DOHH2 (cell line): ENCODE measurements around the gene CHIT1.
"Not testable (repeated sequence)": the region's sequence is repeated elsewhere in the genome, so short reads cannot be mapped to it uniquely, and the experiment has no call there.

Experiments used
- H3F3A ChIP-seq: fragments of 200-600 bp; sonication (generic), shearing (Covaris generic); 2 replicates; pipeline ENCODE4 v1.6.0; 2016; ENCODE audit warnings: antibody characterized with exemption, mild to moderate bottlenecking; ENCODE audit not compliant: control insufficient read depth, insufficient read depth
- H3K27ac ChIP-seq: fragments of 200-600 bp; sonication (generic); 2 replicates; pipeline ENCODE4 v1.5.1; 2014; ENCODE audit warnings: low read depth, mild to moderate bottlenecking, low read length, moderate library complexity
- H3K27me3 ChIP-seq: fragments of 200-600 bp; sonication (generic); 2 replicates; pipeline ENCODE4 v1.6.1; 2014; ENCODE audit warnings: mild to moderate bottlenecking, low read length, mixed read lengths; ENCODE audit not compliant: control insufficient read depth
- H3K36me3 ChIP-seq: fragments of 200-600 bp; sonication (generic); 2 replicates; pipeline ENCODE4 v1.6.1; 2014; ENCODE audit warnings: mild to moderate bottlenecking, low read length, moderate library complexity, mixed read lengths; ENCODE audit not compliant: control insufficient read depth
- H3K4me1 ChIP-seq: fragments of 200-600 bp; sonication (generic); 2 replicates; pipeline ENCODE4 v1.6.1; 2014; ENCODE audit warnings: mild to moderate bottlenecking, low read length, mixed read lengths; ENCODE audit not compliant: control insufficient read depth
- H3K4me2 ChIP-seq: fragments of 200-600 bp; sonication (generic); 2 replicates; pipeline ENCODE4 v1.6.0; 2014; ENCODE audit warnings: mild to moderate bottlenecking, low read length, moderate library complexity
- H3K4me3 ChIP-seq: fragments of 200-600 bp; sonication (generic); 2 replicates; pipeline ENCODE4 v1.5.1; 2014; ENCODE audit warnings: mild to moderate bottlenecking, low read length, mixed read lengths
- H3K79me2 ChIP-seq: fragments of 200-600 bp; sonication (generic); 2 replicates; pipeline ENCODE4 v1.6.1; 2014; ENCODE audit warnings: mild to moderate bottlenecking, low read length, mixed read lengths; ENCODE audit not compliant: control insufficient read depth
- H3K9me2 ChIP-seq: fragments of 200-600 bp; sonication (generic); replicated peaks from 2 replicates; pipeline ENCODE4 v1.6.1; 2014; ENCODE audit warnings: mild to moderate bottlenecking, low read length, mixed read lengths; ENCODE audit not compliant: control insufficient read depth
- H3K9me3 ChIP-seq: fragments of 200-600 bp; sonication (generic); 2 replicates; pipeline ENCODE4 v1.6.1; 2014; ENCODE audit warnings: antibody characterized with exemption, low read length, mixed read lengths; ENCODE audit not compliant: control insufficient read depth, insufficient read depth
- H4K20me1 ChIP-seq: fragments of 200-600 bp; sonication (generic); 2 replicates; pipeline ENCODE4 v1.6.0; 2014; ENCODE audit warnings: low read depth, mild to moderate bottlenecking, antibody characterized with exemption, low read length, moderate library complexity; ENCODE audit not compliant: control insufficient read depth, insufficient read depth
- CTCF ChIP-seq: fragments of 200-600 bp; sonication (generic); IDR thresholded peaks from one replicate; pipeline ENCODE4 v1.5.1; 2014; ENCODE audit warnings: antibody characterized with exemption, mild to moderate bottlenecking, low read depth, low read length; ENCODE audit not compliant: poor library complexity, severe bottlenecking
- EZH2phosphoT487 ChIP-seq: fragments of 200-600 bp; sonication (generic); IDR thresholded peaks from 2 replicates; pipeline ENCODE4 v1.6.1; 2017; ENCODE audit warnings: borderline replicate concordance, mild to moderate bottlenecking, antibody characterized with exemption, low read length, moderate library complexity, mixed read lengths

CHIT1 gene

DNA sequence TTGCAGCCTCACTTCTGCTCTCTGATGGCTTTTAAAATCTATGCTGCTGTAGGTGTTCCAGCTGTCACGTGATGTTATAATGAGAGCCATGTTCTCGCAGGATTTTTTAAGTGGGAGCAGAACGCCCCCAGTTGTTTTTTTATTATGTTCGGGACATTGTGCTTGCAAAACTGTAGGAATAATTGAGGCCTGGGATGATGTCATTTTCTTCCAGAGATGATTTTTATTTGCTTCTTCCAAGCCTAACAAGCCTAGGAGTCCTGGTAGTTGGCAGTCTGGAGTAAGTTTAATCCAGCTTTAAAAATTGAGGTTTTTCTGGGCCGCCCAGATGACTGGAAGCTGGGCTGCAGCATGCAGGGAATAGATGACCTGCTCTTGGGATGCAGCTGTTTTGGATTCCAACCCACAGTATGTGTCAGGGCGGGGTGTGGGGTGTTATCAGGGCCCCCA is 34.6 kb upstream of the CHIT1 start:
- H3K4me1 ChIP-seq = peaks cover 47% of the 10 kb centered on the region
- H3K36me3 ChIP-seq = no peaks in the 10 kb centered on the region
- TF ChIP-seq EZH2phosphoT487 (no peak), CTCF (no peak)
- no peaks in the 10 kb centered on the region for H4K20me1 ChIP-seq
- no peak overlapping the region for H3K4me3 ChIP-seq
- no peaks in the 10 kb centered on the region for H3K79me2 ChIP-seq
- H3F3A ChIP-seq = no peaks in the 10 kb centered on the region
- H3K9me2 ChIP-seq = no peaks in the 10 kb centered on the region
- H3K4me2 ChIP-seq = peak overlapping the region; percentile 42
- H3K9me3 ChIP-seq = no peaks in the 10 kb centered on the region
- H3K27me3 ChIP-seq = no peaks in the 10 kb centered on the region
- H3K27ac ChIP-seq = no peak overlapping the region

DNA sequence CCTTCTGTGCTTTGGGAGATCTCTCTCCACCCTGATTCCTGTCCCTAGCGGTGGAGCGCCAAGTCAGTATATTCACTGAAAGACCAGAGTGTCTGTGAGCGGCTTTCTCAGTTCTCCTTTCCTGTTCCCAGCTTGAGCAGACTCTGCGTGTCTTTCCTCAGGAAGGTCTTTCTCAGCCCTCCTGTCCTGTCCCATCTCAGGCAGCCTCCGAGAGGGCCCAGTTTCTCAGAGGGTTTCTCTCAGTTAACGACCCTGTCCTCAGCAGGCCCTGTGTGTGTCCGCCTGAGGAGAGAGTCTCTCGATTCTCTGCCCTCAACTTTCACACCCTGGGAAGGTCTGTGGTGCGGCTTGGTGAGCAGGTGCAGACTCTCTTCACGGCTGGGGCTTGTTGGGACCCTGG is 34.0 kb upstream of the CHIT1 start:
- Histone ChIP-seq H3K4me3 (0 out of 2 replicates have a peak overlapping the region, but pooled peaks have one; percentile 7), H3K27ac (no peak overlapping the region), H3K9me2 (no peaks in the 10 kb centered on the region), H3K9me3 (no peaks in the 10 kb centered on the region), H4K20me1 (no peaks in the 10 kb centered on the region), H3K4me2 (peak overlapping the region; percentile 42), H3K4me1 (peaks cover 42% of the 10 kb centered on the region), H3K27me3 (no peaks in the 10 kb centered on the region), H3K79me2 (no peaks in the 10 kb centered on the region), H3K36me3 (no peaks in the 10 kb centered on the region), H3F3A (no peaks in the 10 kb centered on the region)
- peak; percentile 31 for TF ChIP-seq CTCF
- no peak for TF ChIP-seq EZH2phosphoT487

GRCh38 chr1:203256636-203257035 is 27.2 kb upstream of the CHIT1 start:
- H3K79me2 ChIP-seq, H3K4me1 ChIP-seq, H3K9me2 ChIP-seq, H3K4me3 ChIP-seq, H3K4me2 ChIP-seq, H3F3A ChIP-seq, H3K27ac ChIP-seq, H3K9me3 ChIP-seq, H4K20me1 ChIP-seq, H3K36me3 ChIP-seq: not testable (repeated sequence)
- peaks cover 29% of the 10 kb centered on the region for H3K27me3 ChIP-seq

DNA sequence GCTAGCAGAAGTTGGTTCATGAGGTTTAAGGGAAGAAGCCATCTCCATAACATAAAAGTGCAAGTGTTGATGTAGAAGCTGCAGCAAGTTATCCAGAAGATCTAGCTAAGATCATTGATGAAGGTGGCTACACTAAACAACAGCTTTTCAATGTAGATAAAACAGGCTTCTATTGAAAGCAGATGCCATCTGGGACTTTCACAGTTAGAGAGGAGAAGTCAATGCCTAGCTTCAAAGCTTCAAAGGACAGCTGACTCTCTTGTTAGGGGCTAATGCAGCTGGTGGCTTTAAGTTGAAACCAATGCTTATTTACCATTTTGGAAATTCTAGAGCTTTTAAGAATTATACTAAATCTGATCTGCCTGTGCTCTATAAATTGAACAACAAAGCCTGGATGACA is 25.3 kb upstream of the CHIT1 start:
- H3K9me2 ChIP-seq, H3K27ac ChIP-seq, H3K4me1 ChIP-seq, H3K36me3 ChIP-seq, H3K79me2 ChIP-seq, H4K20me1 ChIP-seq, H3K4me2 ChIP-seq, H3K4me3 ChIP-seq, H3K9me3 ChIP-seq, H3F3A ChIP-seq: not testable (repeated sequence)
- peaks cover 37% of the 10 kb centered on the region for H3K27me3 ChIP-seq
